AG09309 (cell line): ENCODE results near the gene RPL12.
A peak's percentile ranks its signal among the peaks of the same experiment; 100 is the strongest.

Experiments used
- DNase-seq: peaks from one replicate; pipeline ENCODE4 v3.0.0-alpha.2; 2010; ENCODE audit warnings: low read depth
- H3K4me3 ChIP-seq: 2 replicates; pipeline ENCODE4 v1.5.1; 2011; ENCODE audit warnings: mild to moderate bottlenecking, low read depth, low read length, moderate library complexity; ENCODE audit not compliant: control insufficient read depth
- CTCF ChIP-seq: IDR thresholded peaks from 2 replicates; pipeline ENCODE4 v1.5.1; 2011; ENCODE audit warnings: mild to moderate bottlenecking, low read depth, low read length, inconsistent platforms; ENCODE audit not compliant: insufficient read depth, control insufficient read depth; ENCODE audit errors: missing control alignments

Gene RPL12

GRCh38 chr9:127445851-127446712, 5.1 kb downstream of the RPL12 start:
- no peak for TF ChIP-seq CTCF
- no peak for DNase-seq
- H3K4me3 ChIP-seq, result no peak overlapping the region

- no peak for TF ChIP-seq CTCF
- DNase-seq, result no peak
- H3K4me3 ChIP-seq, result no peak overlapping the region
Measured at GRCh38 chr9:127444921-127445850, 6.0 kb downstream of the RPL12 start.

- H3K4me3 ChIP-seq, result no peak overlapping the region
- no peak for TF ChIP-seq CTCF
- no peak for DNase-seq
Measured at GRCh38 chr9:127444283-127444920, 6.8 kb downstream of the RPL12 start.

GRCh38 chr9:127438394-127438793, 12.8 kb downstream of the RPL12 start:
- no peak for TF ChIP-seq CTCF
- no peak overlapping the region for H3K4me3 ChIP-seq
- DNase-seq, result no peak

- peak; percentile 4 for TF ChIP-seq CTCF
- no peak overlapping the region for H3K4me3 ChIP-seq
- no peak for DNase-seq
Measured at GRCh38 chr9:127437497-127438264, 13.5 kb downstream of the RPL12 start.

- no peak overlapping the region for H3K4me3 ChIP-seq
- DNase-seq, result no peak
- TF ChIP-seq CTCF, result no peak
Measured at GRCh38 chr9:127430415-127430814, 20.8 kb downstream of the RPL12 start.
